GM21515 (cell line): Measurements from ENCODE around the gene SERF1A.
"Not testable (repeated sequence)": the region's sequence is repeated elsewhere in the genome, so short reads cannot be mapped to it uniquely, and the experiment has no call there.

Experiments used
- ATAC-seq: cut with Tn5 transposase; IDR thresholded peaks from one replicate; pipeline ENCODE4 v1.9.1; 2021; ENCODE audit not compliant: unreplicated experiment

Gene SERF1A

DNA sequence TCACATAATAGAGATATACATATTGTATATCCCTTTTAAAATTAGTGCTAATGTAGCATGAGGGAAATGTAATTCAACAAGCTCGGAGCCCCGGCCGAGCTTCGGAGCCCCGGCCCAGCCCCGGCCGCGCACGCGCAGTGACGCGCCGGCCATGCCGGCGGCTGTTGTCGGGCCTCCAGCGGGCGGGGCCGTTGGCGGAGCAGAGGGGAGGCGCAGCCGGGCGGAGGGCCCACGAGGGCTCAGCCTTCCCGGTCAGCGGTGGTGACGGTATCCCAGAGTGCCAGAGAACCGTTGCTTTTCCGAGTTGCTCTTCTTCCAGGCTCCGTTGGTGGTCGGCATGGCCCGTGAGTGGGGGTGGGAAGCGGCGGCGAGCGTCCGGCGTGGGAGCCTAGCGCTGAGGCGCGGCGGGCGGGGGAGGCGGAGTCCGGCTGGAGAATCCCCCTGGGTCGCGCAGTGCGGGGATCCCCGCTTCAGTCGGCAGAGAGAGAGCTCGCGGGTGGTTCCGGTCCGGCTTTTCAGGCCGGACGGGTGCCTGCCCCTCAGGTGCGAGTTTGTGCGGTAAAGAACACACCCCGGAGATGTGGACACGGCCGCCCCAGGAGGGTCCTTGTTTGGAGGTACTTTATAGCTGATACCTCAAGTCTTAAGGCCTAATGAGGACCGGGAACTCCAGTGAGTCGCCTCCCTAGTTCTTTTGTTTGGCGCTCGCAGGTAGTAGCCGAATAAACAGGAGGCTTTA is at the start of gene SERF1A:
SERF1A (plus strand) TSS at position 137 of the 739 bp plus-strand sequence; CDS start at position 338, 201 bp downstream.
- ATAC-seq: peak; percentile 95

DNA sequence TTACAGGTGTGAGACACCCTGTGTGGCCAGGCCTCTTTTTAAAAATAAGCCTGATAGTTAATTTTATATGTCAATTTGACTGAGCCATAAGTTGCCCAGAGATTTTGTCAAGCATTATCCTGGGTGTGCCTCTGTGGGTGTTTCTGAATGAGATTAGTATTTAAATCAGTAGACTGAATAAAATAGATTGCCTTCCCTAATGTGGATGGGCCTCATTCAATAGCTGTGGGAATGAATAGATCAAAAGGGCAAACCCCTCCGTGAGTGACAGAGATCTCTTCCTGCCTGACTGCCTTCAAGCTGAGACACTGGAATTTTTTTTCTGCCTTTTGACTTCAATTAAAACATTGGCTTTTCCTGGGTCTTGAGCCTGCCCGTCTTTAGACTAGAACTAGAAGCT is 33.7 kb upstream of the SERF1A start:
- not testable (repeated sequence) for ATAC-seq

- ATAC-seq: not testable (repeated sequence)
Observed at GRCh38 chr5:70870626-70871025, 29.8 kb upstream of the SERF1A start.

DNA sequence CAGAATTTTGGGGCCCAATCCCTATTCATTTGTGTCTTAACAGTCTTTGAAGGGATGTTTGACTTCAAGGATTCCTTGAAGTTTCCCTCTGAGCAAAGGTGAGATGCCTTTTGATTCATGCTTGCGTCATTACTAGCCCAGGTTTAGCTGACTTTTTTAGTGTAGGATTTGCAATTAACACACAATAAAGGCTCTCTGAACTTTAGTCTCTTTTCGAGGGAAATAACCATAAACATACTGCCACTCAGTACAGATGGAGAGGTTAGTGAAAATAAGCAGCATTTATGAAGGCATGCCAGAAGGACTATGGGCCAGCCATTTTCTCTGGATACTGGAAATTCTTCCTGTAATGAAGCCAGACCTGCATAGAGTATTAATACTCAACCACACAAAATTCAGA is 4.4 kb upstream of the SERF1A start:
- not testable (repeated sequence) for ATAC-seq

DNA sequence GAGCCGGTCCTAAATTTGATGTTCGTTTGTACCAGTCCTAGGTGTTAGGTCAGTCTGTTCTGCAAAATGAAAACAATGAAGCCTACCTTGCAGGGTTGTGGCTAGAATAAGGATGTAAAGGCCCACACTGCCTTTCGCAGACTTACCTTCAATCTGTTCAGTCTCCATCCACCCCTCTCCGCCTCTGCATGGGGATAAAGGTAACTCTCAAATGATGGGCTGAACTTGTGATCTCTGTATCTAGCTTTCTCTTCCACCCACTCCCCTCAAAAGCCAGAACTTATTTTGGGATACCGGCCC is 753 bp downstream of the SERF1A start:
- peak; percentile 20 for ATAC-seq

- not testable (repeated sequence) for ATAC-seq
Observed at GRCh38 chr5:70906624-70907023, 6.2 kb downstream of the SERF1A start.

- ATAC-seq: not testable (repeated sequence)
Observed at GRCh38 chr5:70916829-70917228, 16.4 kb downstream of the SERF1A start.

DNA sequence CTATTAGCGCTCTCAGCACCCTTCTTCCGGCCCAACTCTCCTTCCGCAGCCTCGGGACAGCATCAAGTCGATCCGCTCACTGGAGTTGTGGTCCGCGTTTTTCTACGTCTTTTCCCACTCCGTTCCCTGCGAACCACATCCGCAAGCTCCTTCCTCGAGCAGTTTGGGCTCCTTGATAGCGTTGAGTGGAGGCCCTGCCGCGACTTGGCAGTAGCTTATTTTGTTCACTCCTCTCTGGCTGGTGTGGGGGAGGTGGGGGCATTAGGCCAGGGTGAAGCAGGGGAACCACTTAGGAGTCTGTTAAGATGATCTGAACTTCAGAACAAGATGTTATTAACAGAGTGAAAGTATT is 24.7 kb downstream of the SERF1A start:
- not testable (repeated sequence) for ATAC-seq

DNA sequence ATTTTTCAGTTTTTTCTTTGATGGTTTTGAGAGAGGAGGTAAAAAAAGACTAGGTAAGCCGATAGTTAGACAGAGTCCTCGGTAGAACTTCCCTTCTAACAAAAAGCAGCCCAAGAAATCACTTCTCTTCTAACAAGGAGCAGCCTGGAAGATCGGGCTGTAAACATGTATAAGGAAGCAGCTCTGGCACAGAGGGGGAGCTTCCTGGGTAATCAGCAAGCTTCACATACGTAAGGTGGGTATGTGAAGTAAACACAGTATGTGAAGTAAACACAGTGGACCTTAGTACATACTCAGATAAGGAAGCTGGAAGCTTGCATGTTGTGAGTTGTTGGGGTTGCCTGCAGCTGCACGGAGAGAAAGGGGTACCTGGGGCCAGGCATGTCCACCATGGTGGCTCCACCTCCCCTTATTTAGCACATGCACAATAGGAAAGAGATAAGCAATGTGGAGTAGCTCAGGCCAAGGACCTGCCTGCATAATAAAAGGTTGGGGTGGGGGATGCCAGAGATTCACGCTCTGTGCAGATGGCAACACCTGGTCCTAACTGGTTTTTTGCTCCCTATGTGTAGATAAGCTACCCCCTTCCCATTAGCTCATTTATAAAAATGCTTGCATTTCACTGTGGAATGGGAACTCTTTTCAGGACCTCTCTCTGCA is 31.4 kb downstream of the SERF1A start:
- ATAC-seq: not testable (repeated sequence)

GRCh38 chr5:70932560-70932959 is 32.1 kb downstream of the SERF1A start:
- not testable (repeated sequence) for ATAC-seq

DNA sequence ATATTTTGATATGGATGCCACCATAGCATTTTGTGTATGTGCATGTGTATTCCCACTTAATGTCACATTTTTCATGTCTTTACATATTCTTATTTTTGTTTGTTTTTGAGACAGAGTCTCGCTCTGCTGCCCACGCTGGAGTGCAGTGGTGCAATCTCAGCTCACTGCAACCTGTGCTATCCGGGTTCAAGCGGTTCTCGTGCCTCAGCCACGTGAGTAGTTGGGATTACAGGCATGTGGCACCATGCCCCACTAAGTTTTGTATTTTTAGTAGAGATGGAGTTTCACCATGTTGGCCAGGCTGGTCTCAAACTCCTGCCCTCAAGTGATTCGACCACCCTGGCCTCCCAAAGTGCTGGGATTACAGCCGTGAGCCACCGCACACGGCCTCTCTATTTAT is 52.6 kb downstream of the SERF1A start:
- not testable (repeated sequence) for ATAC-seq
